Measurements from ENCODE around the gene NPTX2.

The NPTX2 gene

GRCh38 chr7:98619450-98620321 lies 2.6 kb downstream of the NPTX2 start:
- no peak for FAIRE-seq

- no peak for FAIRE-seq
Measured at GRCh38 chr7:98621573-98622482, 4.7 kb downstream of the NPTX2 start.

GRCh38 chr7:98622926-98623325 lies 5.8 kb downstream of the NPTX2 start:
- FAIRE-seq: no peak

GRCh38 chr7:98624846-98625420 lies 7.8 kb downstream of the NPTX2 start:
- no peak for FAIRE-seq

GRCh38 chr7:98626460-98627412 lies 9.7 kb downstream of the NPTX2 start:
- FAIRE-seq: no peak

GRCh38 chr7:98627413-98627790 lies 10.3 kb downstream of the NPTX2 start:
- FAIRE-seq: no peak

GRCh38 chr7:98628418-98628817 lies 11.3 kb downstream of the NPTX2 start:
- FAIRE-seq: no peak

- no peak for FAIRE-seq
Measured at GRCh38 chr7:98629001-98629431, 11.9 kb downstream of the NPTX2 start.

- FAIRE-seq: no peak
Measured at GRCh38 chr7:98630149-98630548, 13.1 kb downstream of the NPTX2 start.

GRCh38 chr7:98630770-98631169 lies 13.7 kb downstream of the NPTX2 start:
- FAIRE-seq: no peak

GRCh38 chr7:98638853-98639252 lies 21.8 kb downstream of the NPTX2 start:
- FAIRE-seq: no peak

GRCh38 chr7:98640375-98640774 lies 23.3 kb downstream of the NPTX2 start:
- FAIRE-seq: no peak

GRCh38 chr7:98641646-98642500 lies 24.8 kb downstream of the NPTX2 start:
- FAIRE-seq: no peak

GRCh38 chr7:98643236-98643985 lies 26.3 kb downstream of the NPTX2 start:
- FAIRE-seq: no peak

GRCh38 chr7:98646465-98646864 lies 29.4 kb downstream of the NPTX2 start:
- no peak for FAIRE-seq

GRCh38 chr7:98647326-98647725 lies 30.2 kb downstream of the NPTX2 start:
- FAIRE-seq: no peak

GRCh38 chr7:98651760-98652159 lies 34.7 kb downstream of the NPTX2 start:
- no peak for FAIRE-seq

GRCh38 chr7:98653601-98654310 lies 36.7 kb downstream of the NPTX2 start:
- no peak for FAIRE-seq

- no peak for FAIRE-seq
Measured at GRCh38 chr7:98654524-98655272, 37.6 kb downstream of the NPTX2 start.
